ENCODE results near the gene LSP1. TPM values are rescaled to one million over a fixed set of nuclear protein-coding genes. Genes with fewer than 3 reads are reported as not detected.

LSP1 gene
- total and polyA plus RNA-seq, 2 of the 13 experiments (the other 11 are each of a cell fraction or from before 2014, with no cell fraction given): 0.59 to 1.00 TPM

GRCh38 chr11:1826552-1827094 lies 26.3 kb upstream of the LSP1 start (continued):
- TF ChIP-seq CHCHD3 (CRISPR knock-in tag; IDR thresholded peaks at IDR 0.05) (no peak), NFYC (CRISPR knock-in tag; IDR thresholded peaks at IDR 0.05) (no peak), KAT7 (CRISPR knock-in tag; IDR thresholded peaks at IDR 0.05; ENCODE audit: borderline replicate concordance) (no peak), ZBTB7B (CRISPR knock-in tag; IDR thresholded peaks at IDR 0.05) (no peak), PLRG1 (conservative IDR thresholded peaks at IDR 0.05) (no peak), PITX1 (CRISPR knock-in tag; IDR thresholded peaks at IDR 0.05) (no peak), SATB2 (CRISPR knock-in tag; IDR thresholded peaks at IDR 0.05) (no peak), HOXD1 (CRISPR knock-in tag; IDR thresholded peaks at IDR 0.05) (no peak), ETV6 (CRISPR knock-in tag; conservative IDR thresholded peaks at IDR 0.05) (no peak), ZNF331 (CRISPR knock-in tag; IDR thresholded peaks at IDR 0.05) (no peak), YEATS4 (CRISPR knock-in tag; IDR thresholded peaks at IDR 0.05; ENCODE audit: borderline replicate concordance) (no peak), ZNF263 (CRISPR knock-in tag; IDR thresholded peaks at IDR 0.05) (no peak), RORA (CRISPR knock-in tag; IDR thresholded peaks at IDR 0.05) (no peak), PHF8 (CRISPR knock-in tag; IDR thresholded peaks at IDR 0.05) (no peak), KLF9 (CRISPR knock-in tag; IDR thresholded peaks at IDR 0.05; ENCODE audit: low read depth) (no peak), FOXP4 (CRISPR knock-in tag; IDR thresholded peaks at IDR 0.05) (no peak), ZBTB39 (CRISPR knock-in tag; IDR thresholded peaks at IDR 0.05) (no peak), ZNF17 (CRISPR knock-in tag; IDR thresholded peaks at IDR 0.05) (no peak)
- TF ChIP-seq, protein P1, sequence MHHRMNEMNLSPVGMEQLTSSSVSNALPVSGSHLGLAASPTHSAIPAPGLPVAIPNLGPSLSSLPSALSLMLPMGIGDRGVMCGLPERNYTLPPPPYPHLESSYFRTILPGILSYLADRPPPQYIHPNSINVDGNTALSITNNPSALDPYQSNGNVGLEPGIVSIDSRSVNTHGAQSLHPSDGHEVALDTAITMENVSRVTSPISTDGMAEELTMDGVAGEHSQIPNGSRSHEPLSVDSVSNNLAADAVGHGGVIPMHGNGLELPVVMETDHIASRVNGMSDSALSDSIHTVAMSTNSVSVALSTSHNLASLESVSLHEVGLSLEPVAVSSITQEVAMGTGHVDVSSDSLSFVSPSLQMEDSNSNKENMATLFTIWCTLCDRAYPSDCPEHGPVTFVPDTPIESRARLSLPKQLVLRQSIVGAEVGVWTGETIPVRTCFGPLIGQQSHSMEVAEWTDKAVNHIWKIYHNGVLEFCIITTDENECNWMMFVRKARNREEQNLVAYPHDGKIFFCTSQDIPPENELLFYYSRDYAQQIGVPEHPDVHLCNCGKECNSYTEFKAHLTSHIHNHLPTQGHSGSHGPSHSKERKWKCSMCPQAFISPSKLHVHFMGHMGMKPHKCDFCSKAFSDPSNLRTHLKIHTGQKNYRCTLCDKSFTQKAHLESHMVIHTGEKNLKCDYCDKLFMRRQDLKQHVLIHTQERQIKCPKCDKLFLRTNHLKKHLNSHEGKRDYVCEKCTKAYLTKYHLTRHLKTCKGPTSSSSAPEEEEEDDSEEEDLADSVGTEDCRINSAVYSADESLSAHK (CRISPR knock-in tag; IDR thresholded peaks at IDR 0.05; ENCODE audit: borderline replicate concordance): no peak
- TF ChIP-seq, protein P2, sequence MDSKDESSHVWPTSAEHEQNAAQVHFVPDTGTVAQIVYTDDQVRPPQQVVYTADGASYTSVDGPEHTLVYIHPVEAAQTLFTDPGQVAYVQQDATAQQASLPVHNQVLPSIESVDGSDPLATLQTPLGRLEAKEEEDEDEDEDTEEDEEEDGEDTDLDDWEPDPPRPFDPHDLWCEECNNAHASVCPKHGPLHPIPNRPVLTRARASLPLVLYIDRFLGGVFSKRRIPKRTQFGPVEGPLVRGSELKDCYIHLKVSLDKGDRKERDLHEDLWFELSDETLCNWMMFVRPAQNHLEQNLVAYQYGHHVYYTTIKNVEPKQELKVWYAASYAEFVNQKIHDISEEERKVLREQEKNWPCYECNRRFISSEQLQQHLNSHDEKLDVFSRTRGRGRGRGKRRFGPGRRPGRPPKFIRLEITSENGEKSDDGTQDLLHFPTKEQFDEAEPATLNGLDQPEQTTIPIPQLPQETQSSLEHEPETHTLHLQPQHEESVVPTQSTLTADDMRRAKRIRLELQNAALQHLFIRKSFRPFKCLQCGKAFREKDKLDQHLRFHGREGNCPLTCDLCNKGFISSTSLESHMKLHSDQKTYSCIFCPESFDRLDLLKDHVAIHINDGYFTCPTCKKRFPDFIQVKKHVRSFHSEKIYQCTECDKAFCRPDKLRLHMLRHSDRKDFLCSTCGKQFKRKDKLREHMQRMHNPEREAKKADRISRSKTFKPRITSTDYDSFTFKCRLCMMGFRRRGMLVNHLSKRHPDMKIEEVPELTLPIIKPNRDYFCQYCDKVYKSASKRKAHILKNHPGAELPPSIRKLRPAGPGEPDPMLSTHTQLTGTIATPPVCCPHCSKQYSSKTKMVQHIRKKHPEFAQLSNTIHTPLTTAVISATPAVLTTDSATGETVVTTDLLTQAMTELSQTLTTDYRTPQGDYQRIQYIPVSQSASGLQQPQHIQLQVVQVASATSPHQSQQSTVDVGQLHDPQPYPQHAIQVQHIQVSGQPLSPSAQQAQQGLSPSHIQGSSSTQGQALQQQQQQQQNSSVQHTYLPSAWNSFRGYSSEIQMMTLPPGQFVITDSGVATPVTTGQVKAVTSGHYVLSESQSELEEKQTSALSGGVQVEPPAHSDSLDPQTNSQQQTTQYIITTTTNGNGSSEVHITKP (CRISPR knock-in tag; IDR thresholded peaks at IDR 0.05; ENCODE audit: low read depth): 0 out of 2 replicates have a peak, but pooled peaks have one; percentile 8

All from HepG2 (cell line).